GM12878 (cell line): ENCODE results near the gene GRIP2. TPM values are rescaled to one million over a fixed set of nuclear protein-coding genes. Genes with fewer than 3 reads are reported as not detected.

Experiments
- ATAC-seq: fragments of 200-7000 bp; cut with Tn5 transposase; 3 replicates; pipeline ENCODE4 v1.9.1; 2020; ENCODE audit warnings: mild to moderate bottlenecking, moderate library complexity
- BruUV-seq: library from RNA; stranded (reverse); fragments of 400-500 nt; replicated peaks from 2 replicates; lab custom pipeline; 2021; lab: Mats Ljungman, UMichigan
- CTCF ChIA-PET: fragments of 300-600 bp; sonication (Branson Sonifier 250); formaldehyde crosslinking; extraction: SDS; loops from one replicate; lab custom pipeline; 2021; ENCODE audit warnings: inconsistent platforms; lab: Yijun Ruan, JAX
- POLR2A ChIA-PET: fragments of 350-600 bp; formaldehyde crosslinking; extraction: SDS; loops from one replicate; lab custom pipeline; 2021; ENCODE audit warnings: inconsistent platforms; lab: Charles Lee
- RAD21 ChIA-PET: fragments of 300-600 bp; sonication (Branson Sonifier 250); formaldehyde crosslinking; loops from one replicate; lab custom pipeline; 2023; ENCODE audit warnings: antibody characterized with exemption; ENCODE audit not compliant: unreplicated experiment; lab: Charles Lee
- SMC1A ChIA-PET: fragments of 300-600 bp; sonication (Branson Sonifier 250); formaldehyde crosslinking; loops from one replicate; lab custom pipeline; 2023; ENCODE audit not compliant: unreplicated experiment, uncharacterized antibody; lab: Charles Lee
- DNase-seq: peaks from one replicate; pipeline ENCODE4 v3.0.0-alpha.2; 2011; ENCODE audit warnings: low read depth, low spot score
- FAIRE-seq: peaks from 3 replicates; lab custom pipeline; 2011; peaks lifted over from hg19 to GRCh38; lab: Jason Lieb, UNC
- H2AFZ ChIP-seq: 2 replicates; pipeline ENCODE4 v1.6.0; 2011; ENCODE audit warnings: low read depth, low read length, control low read depth; ENCODE audit not compliant: control insufficient read depth
- H3K27ac ChIP-seq: 2 replicates; pipeline ENCODE4 v1.5.1; 2011; ENCODE audit warnings: control low read depth; ENCODE audit not compliant: control insufficient read depth, insufficient read depth
- H3K27me3 ChIP-seq, 2 experiments: replicated peaks in 1 of 2; 2 replicates each; pipeline versions ENCODE4 v1.6.0 to v1.6.1; 2011; ENCODE audit warnings: low read length in 1 of 2; ENCODE audit not compliant: control insufficient read depth in 2 of 2, insufficient read depth in 2 of 2
- H3K36me3 ChIP-seq, 2 experiments: 2 replicates each; pipeline ENCODE4 v1.5.1; 2011; ENCODE audit warnings: low read length in 1 of 2; ENCODE audit not compliant: control insufficient read depth in 2 of 2, insufficient read depth in 2 of 2
- H3K4me1 ChIP-seq: 2 replicates; pipeline ENCODE4 v1.6.1; 2011; ENCODE audit warnings: mild to moderate bottlenecking, low read length, moderate library complexity, mixed read lengths; ENCODE audit not compliant: control insufficient read depth, insufficient read depth
- H3K4me2 ChIP-seq: 2 replicates; pipeline ENCODE4 v1.6.0; 2011; ENCODE audit warnings: control low read depth; ENCODE audit not compliant: control insufficient read depth, insufficient read depth
- H3K4me3 ChIP-seq: fragments of 200-600 bp; sonication (generic); 2 replicates; pipeline ENCODE4 v1.5.1; 2016
- H3K79me2 ChIP-seq: 2 replicates; pipeline ENCODE4 v1.6.0; 2011; ENCODE audit warnings: low read length; ENCODE audit not compliant: control insufficient read depth, insufficient read depth
- H3K9ac ChIP-seq: 2 replicates; pipeline ENCODE4 v1.8.0; 2011; ENCODE audit warnings: low read length, control low read depth, mixed read lengths; ENCODE audit not compliant: control insufficient read depth, insufficient read depth
- H3K9me3 ChIP-seq: replicated peaks from 3 replicates; pipeline ENCODE4 v1.5.1; 2011; ENCODE audit warnings: mild to moderate bottlenecking, low read length; ENCODE audit not compliant: control insufficient read depth, insufficient read depth
- H4K20me1 ChIP-seq: 2 replicates; pipeline ENCODE4 v1.6.0; 2011; ENCODE audit not compliant: control insufficient read depth, insufficient read depth
- NFXL1 ChIP-seq: fragments of 450-650 bp; IDR thresholded peaks from 2 replicates; pipeline ENCODE4 v1.6.1; 2017; ENCODE audit warnings: antibody characterized with exemption, mild to moderate bottlenecking, borderline replicate concordance
- WGBS: methylation state at CpG from one replicate; pipeline ENCODE4 v1.1.6; 2016; ENCODE audit warnings: low lambda C conversion rate; ENCODE audit not compliant: insufficient replicate concordance, insufficient coverage; ENCODE audit errors: missing lambda C conversion rate; 5-methylcytosine and 5-hydroxymethylcytosine counted together
- in situ Hi-C: fragments of 300-500 bp; cut with MboI; formaldehyde crosslinking; loops from 9 replicates; pipeline ENCODE4 v1.14.3; 2018; ENCODE audit warnings: mixed read lengths
- intact Hi-C: fragments of 100-400 bp; cut with micrococcal nuclease; formaldehyde crosslinking; loops from one replicate; pipeline ENCODE4 v1.14.2; 2022; ENCODE audit not compliant: unreplicated experiment
- polyA plus RNA-seq, 11 experiments: library from polyadenylated mRNA; depleted of rRNA in 4 of 11; unstranded in 6 of 11; stranded (reverse) in 5 of 11; fragments of >200 nt; fragmentation: Nextera tagmentation in 4 of 11; fragmentation: Illumina TruSeq in 1 of 11; extraction: Ambion mirVana in 4 of 11; extraction: Trizol in 1 of 11; gene quantifications; 1 replicate in 1 of 11; 2 replicates in 10 of 11; pipeline versions ENCODE4 v1.2.1 to v1.2.3, GENCODE V29; 2011 to 2016; ENCODE audit warnings: inconsistent platforms in 2 of 11, missing spikeins in 2 of 11, low read depth in 1 of 11
- total RNA-seq, 4 experiments: library from RNA; depleted of rRNA in 3 of 4; stranded (reverse); fragments of >200 nt in 3 of 4; fragmentation: Illumina TruSeq in 1 of 4; extraction: Trizol in 1 of 4; gene quantifications; 2 replicates each; pipeline versions ENCODE4 v1.2.1 to v1.2.3, GENCODE V29; 2013 to 2021
- TF ChIP-seq, protein P1 (sequence below): IDR thresholded peaks from 2 replicates; pipeline ENCODE4 v1.6.1; 2012; ENCODE audit warnings: mild to moderate bottlenecking, low read depth, low read length

GRIP2 gene
- total and polyA plus RNA-seq, 10 of the 15 experiments (the other 5 are each of a cell fraction or from before 2014, with no cell fraction given), result not detected

DNA sequence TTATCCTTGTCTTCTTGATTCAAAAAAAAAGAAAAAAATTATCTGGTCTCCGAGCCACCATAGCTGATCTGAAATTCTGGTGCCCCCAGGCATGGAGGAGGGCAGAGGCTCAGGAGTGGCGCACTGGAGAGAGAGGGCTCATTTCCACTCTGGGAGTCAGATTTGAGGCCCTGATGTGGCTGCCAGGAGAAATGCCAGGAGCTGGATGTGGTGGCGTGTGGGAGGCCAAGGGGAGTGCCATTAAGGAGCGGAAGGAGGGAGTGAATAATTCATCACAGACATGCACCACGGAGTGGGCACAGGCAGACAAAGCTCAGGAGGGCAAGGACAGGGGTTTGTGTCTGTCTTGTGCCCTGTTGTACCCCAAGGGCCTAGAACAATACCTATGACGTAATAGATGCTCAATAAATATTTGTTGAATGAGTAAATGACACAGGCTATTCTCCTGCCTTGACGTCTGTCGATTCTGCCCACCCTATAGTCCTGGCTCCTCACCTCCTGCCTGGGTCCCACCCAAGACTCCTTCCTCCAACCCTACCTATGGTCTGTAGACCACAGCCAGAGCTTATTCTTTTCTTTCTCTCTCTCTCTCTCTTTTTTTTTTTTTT, 12.0 kb upstream of the GRIP2 start (continued):
- TF ChIP-seq, protein P1, sequence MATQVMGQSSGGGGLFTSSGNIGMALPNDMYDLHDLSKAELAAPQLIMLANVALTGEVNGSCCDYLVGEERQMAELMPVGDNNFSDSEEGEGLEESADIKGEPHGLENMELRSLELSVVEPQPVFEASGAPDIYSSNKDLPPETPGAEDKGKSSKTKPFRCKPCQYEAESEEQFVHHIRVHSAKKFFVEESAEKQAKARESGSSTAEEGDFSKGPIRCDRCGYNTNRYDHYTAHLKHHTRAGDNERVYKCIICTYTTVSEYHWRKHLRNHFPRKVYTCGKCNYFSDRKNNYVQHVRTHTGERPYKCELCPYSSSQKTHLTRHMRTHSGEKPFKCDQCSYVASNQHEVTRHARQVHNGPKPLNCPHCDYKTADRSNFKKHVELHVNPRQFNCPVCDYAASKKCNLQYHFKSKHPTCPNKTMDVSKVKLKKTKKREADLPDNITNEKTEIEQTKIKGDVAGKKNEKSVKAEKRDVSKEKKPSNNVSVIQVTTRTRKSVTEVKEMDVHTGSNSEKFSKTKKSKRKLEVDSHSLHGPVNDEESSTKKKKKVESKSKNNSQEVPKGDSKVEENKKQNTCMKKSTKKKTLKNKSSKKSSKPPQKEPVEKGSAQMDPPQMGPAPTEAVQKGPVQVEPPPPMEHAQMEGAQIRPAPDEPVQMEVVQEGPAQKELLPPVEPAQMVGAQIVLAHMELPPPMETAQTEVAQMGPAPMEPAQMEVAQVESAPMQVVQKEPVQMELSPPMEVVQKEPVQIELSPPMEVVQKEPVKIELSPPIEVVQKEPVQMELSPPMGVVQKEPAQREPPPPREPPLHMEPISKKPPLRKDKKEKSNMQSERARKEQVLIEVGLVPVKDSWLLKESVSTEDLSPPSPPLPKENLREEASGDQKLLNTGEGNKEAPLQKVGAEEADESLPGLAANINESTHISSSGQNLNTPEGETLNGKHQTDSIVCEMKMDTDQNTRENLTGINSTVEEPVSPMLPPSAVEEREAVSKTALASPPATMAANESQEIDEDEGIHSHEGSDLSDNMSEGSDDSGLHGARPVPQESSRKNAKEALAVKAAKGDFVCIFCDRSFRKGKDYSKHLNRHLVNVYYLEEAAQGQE, result no peak

DNA sequence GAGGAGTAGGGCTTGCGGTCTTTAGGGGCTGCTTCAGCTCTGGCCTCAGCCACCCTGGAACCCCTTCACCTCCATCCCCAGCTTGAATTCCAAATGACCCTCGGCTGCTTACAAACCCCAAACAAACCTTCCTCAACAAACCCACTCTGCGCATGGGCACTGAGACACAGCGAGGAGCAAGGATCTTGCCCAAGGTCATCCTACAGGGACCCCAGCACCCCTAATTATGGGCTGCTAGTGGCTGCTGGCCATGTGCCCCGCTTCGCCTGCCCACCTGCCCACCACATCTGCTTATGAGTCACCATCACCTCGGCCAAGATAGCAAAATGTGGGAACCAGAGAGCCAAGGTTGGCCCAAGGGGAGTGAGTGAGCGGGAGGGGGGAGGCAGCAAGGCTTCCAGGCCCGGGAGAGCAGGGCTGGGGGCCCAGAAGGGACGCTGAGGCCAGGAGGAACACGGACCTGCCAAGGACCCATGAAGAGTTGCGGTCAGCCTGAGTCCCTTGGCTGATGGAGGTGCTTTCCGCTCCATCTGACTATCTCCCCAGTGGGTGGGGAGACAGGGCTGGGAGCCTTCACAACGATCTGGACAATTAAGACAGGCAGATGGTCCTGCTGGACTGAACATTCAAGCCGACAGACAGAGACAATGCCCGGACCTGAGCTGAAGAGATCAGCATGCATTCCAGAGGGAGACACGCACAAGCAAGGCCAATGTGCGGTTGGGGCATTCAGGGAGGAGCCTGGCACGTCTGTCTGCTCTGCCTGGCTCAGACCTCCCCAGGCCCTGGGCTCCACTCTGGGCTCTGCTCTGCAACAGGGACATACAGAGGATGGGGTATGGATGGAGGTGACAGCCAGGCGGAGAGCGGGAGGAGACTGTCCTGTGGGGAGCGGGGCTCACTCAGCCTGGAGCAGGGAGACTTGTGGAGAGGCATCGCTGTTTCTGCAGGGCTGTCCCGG, 10.8 kb upstream of the GRIP2 start:
- intact Hi-C loops (no loop called here), in situ Hi-C loops (no loop called here)
- Histone ChIP-seq H2AFZ (no peak overlapping the region), H3K36me3 (no peaks in the 10 kb centered on the region), H3K9me3 (no peaks in the 10 kb centered on the region), H3K4me3 (no peak overlapping the region), H3K27ac (no peak overlapping the region), H3K9ac (no peak overlapping the region), H3K4me1 (no peaks in the 10 kb centered on the region), H3K27me3 (peaks cover 2 to 4% of the 10 kb centered on the region in 2 experiments; a peak in 2 of 4 replicates), H3K4me2 (no peak overlapping the region), H3K79me2 (no peaks in the 10 kb centered on the region), H4K20me1 (no peaks in the 10 kb centered on the region)
- ChIA-PET SMC1A (no interaction called here), POLR2A (no interaction called here), CTCF (no interaction called here), RAD21 (no interaction called here)
- FAIRE-seq, result no peak
- no peak for ATAC-seq
- DNase-seq, result no peak
- 35% methylated on average over 24 of the region's 24 CpGs for WGBS
- no peak for TF ChIP-seq NFXL1
- BruUV-seq, result no TSS peak
